Gastrocnemius medialis (tissue), 4 donors: ENCODE results near the gene MCFD2. TPM values are rescaled to one million over a fixed set of nuclear protein-coding genes. Genes with fewer than 3 reads are reported as not detected.
A peak's percentile ranks its signal among the peaks of the same experiment; 100 is the strongest.

Experiments
- ATAC-seq, 2 donors: fragments of 150-250 bp; one replicate each; pipeline ENCODE4 v1.9.1; 2016
- DNase-seq, 2 donors: peaks; one replicate each; pipeline ENCODE4 v3.0.0-alpha.2; 2019
- H3K27ac ChIP-seq, 4 donors: fragments of 200-600 bp; sonication (generic); 1 replicate in 1 of 4; 2 replicates in 3 of 4; pipeline ENCODE4 v1.5.1; 2016 to 2018; ENCODE audit warnings: mild to moderate bottlenecking in 2 of 4, moderate library complexity in 1 of 4
- H3K27me3 ChIP-seq, 3 donors: fragments of 200-600 bp; sonication (generic) in 2 of 3; 1 replicate in 1 of 3; 2 replicates in 2 of 3; pipeline versions ENCODE4 v1.5.1 to v1.6.0; 2016 to 2019; ENCODE audit warnings: mild to moderate bottlenecking in 1 of 3, moderate library complexity in 1 of 3
- H3K36me3 ChIP-seq, 2 donors: fragments of 200-600 bp; sonication (generic) in 1 of 2; one replicate each; pipeline ENCODE4 v1.5.1; 2017 to 2018
- H3K4me1 ChIP-seq, 2 donors: fragments of 200-600 bp; sonication (generic) in 1 of 2; one replicate each; pipeline ENCODE4 v1.5.1; 2016 to 2017; ENCODE audit warnings: mild to moderate bottlenecking in 2 of 2
- H3K4me3 ChIP-seq, 4 donors: fragments of 200-600 bp; sonication (generic) in 3 of 4; 1 replicate in 1 of 4; 2 replicates in 3 of 4; pipeline ENCODE4 v1.5.1; 2016 to 2019; ENCODE audit warnings: mild to moderate bottlenecking in 2 of 4
- H3K9me3 ChIP-seq, 3 donors: fragments of 200-600 bp; sonication (generic) in 2 of 3; 1 replicate in 1 of 3; 2 replicates in 2 of 3; pipeline ENCODE4 v1.5.1; 2016 to 2019
- POLR2A ChIP-seq, 2 donors: fragments of 450-650 bp; IDR thresholded peaks; one replicate each; pipeline ENCODE4 v1.6.1; 2017; ENCODE audit warnings: antibody characterized with exemption in 2 of 2, mild to moderate bottlenecking in 2 of 2, moderate library complexity in 2 of 2
- in situ Hi-C, 4 donors: fragments of 200-750 bp; cut with MboI; loops; one replicate each; pipeline versions ENCODE4 v1.15.0 to v1.8.0; 2017; ENCODE audit warnings: low sequenced_read_pairs in 4 of 4
- intact Hi-C: fragments of 100-400 bp; cut with DNase I; formaldehyde crosslinking; loops from one replicate; pipeline ENCODE4 v1.15.1; 2023; ENCODE audit warnings: low total_unique reads
- total RNA-seq, 4 donors: library from RNA; depleted of rRNA; stranded (reverse); fragments of >200 nt; gene quantifications; one replicate each; pipeline versions ENCODE4 v1.1.0 to v1.2.3, GENCODE V29; 2016
- TF ChIP-seq, protein P1 (sequence below), 5 experiments: fragments of 450-650 bp in 3 of 5; fragments of 200-600 bp in 2 of 5; sonication (generic) in 2 of 5; IDR thresholded peaks in 4 of 5; conservative IDR thresholded peaks in 1 of 5; 1 replicate in 4 of 5; 2 replicates in 1 of 5; pipeline ENCODE4 v1.5.1; 2016 to 2019; ENCODE audit warnings: antibody characterized with exemption in 5 of 5, mild to moderate bottlenecking in 3 of 5, moderate library complexity in 3 of 5

The MCFD2 gene
- total RNA-seq, 4 donors from 2014 or later: 87.9 to 182 (median 106) TPM

DNA sequence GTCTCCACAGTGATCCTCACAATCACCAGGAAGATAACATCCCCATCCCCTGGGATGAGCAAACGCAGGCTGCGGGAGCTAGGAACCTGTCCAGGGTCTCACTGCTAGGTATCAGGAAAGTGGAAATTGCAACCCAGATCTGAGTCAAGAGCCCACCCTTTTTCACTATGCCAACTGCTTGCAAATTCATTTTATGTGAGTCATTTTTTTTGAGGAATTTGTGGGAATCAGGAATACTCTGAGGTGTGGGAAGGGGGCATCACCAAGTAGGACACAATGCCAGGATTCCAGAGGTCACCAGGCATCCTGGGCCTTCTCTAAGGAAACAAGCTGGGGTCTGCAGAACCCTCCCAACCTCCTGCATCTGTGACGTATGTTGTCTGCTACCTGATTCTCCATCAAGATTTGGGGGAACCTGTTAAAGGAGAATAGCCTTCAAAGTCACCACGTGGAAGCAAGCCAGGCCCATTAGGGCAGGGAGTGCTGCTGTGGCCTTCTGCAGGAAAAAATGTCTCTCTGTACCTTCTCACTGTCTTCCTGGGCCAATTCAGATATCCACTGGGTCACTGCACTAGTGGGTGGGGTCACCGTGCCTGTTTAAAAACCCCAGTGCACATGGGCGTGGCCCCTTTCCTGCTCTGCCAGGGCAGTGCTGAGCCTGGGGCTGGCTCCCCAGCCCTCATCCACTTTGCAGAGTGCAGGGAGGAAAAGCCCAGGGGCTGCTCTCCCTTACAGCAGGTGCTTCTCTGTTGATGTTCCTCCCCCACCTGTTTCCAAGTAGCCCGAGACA lies 50.2 kb downstream of the MCFD2 start:
- H3K27me3 ChIP-seq: no peaks in the 10 kb centered on the region
- no peaks in the 10 kb centered on the region for H3K9me3 ChIP-seq
- in situ Hi-C loops: no loop called here
- H3K4me1 ChIP-seq: peaks cover 0 to 6% of the 10 kb centered on the region in 2 donors
- TF ChIP-seq, protein P1, sequence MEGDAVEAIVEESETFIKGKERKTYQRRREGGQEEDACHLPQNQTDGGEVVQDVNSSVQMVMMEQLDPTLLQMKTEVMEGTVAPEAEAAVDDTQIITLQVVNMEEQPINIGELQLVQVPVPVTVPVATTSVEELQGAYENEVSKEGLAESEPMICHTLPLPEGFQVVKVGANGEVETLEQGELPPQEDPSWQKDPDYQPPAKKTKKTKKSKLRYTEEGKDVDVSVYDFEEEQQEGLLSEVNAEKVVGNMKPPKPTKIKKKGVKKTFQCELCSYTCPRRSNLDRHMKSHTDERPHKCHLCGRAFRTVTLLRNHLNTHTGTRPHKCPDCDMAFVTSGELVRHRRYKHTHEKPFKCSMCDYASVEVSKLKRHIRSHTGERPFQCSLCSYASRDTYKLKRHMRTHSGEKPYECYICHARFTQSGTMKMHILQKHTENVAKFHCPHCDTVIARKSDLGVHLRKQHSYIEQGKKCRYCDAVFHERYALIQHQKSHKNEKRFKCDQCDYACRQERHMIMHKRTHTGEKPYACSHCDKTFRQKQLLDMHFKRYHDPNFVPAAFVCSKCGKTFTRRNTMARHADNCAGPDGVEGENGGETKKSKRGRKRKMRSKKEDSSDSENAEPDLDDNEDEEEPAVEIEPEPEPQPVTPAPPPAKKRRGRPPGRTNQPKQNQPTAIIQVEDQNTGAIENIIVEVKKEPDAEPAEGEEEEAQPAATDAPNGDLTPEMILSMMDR (IDR thresholded peaks at IDR 0.05 in 4 of 5, conservative IDR thresholded peaks at IDR 0.05 in 1 of 5): no peak
- TF ChIP-seq POLR2A (IDR thresholded peaks at IDR 0.05): no peak
- DNase-seq: no peak
- H3K36me3 ChIP-seq: no peaks in the 10 kb centered on the region
- H3K27ac ChIP-seq: peak overlapping the region in 1 of 4 donors; percentile 73
- ATAC-seq: no peak
- no peak overlapping the region for H3K4me3 ChIP-seq
- intact Hi-C loops: no loop called here

GRCh38 chr2:46863882-46864281 lies 51.7 kb downstream of the MCFD2 start:
- no peak overlapping the region for H3K4me3 ChIP-seq
- DNase-seq: no peak
- in situ Hi-C loops: no loop called here
- intact Hi-C loops: no loop called here
- H3K4me1 ChIP-seq: peaks cover 0 to 6% of the 10 kb centered on the region in 2 donors
- no peak for ATAC-seq
- H3K36me3 ChIP-seq: no peaks in the 10 kb centered on the region
- H3K27ac ChIP-seq: no peak overlapping the region
- no peaks in the 10 kb centered on the region for H3K9me3 ChIP-seq
- H3K27me3 ChIP-seq: no peaks in the 10 kb centered on the region
- TF ChIP-seq POLR2A (IDR thresholded peaks at IDR 0.05): no peak
- TF ChIP-seq, protein P1 (IDR thresholded peaks at IDR 0.05 in 4 of 5, conservative IDR thresholded peaks at IDR 0.05 in 1 of 5): no peak

DNA sequence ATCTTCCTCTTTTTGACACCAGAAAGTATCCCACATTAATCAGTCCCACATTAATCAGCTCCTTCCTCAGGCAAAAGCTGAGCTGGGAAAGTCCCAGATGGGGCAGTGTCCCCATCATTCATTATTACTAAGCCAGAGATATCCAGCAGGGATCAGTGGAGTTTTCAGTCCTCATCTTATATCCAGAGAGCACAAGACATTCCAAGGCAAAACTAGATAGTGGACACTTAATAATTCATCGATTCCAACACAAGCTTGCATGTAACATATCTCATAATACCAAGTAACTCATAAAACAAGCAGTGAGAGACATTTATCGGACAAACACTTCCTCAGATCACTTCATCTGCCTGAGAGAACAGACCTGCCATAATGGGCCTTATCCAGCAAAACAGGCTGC lies 53.1 kb downstream of the MCFD2 start:
- no peaks in the 10 kb centered on the region for H3K36me3 ChIP-seq
- in situ Hi-C loops: no loop called here
- intact Hi-C loops: no loop called here
- no peaks in the 10 kb centered on the region for H3K9me3 ChIP-seq
- no peak for TF ChIP-seq POLR2A (IDR thresholded peaks at IDR 0.05)
- TF ChIP-seq, protein P1 (IDR thresholded peaks at IDR 0.05 in 4 of 5, conservative IDR thresholded peaks at IDR 0.05 in 1 of 5): no peak
- H3K4me1 ChIP-seq: peaks cover 0 to 6% of the 10 kb centered on the region in 2 donors
- DNase-seq: no peak
- H3K4me3 ChIP-seq: no peak overlapping the region
- no peak overlapping the region for H3K27ac ChIP-seq
- no peak for ATAC-seq
- H3K27me3 ChIP-seq: no peaks in the 10 kb centered on the region

DNA sequence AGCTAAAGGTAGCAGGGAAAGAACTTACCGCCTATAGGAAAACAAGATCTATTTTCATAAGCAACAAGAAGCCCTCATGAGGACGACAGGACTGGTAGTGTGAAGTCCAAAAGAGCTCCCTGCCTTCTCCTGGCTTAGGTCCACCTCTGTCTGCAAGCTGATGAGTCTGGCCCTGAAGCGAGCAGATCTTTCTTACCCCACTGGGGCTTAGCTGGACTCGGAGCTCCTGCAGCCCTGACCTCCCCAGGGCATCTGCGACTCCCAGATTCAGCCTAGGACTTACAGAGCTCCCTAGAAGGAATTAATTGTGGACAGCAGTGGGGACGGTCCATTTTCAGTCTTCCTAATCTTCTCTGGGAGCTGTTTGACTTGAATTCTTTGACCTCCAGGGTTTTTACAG lies 53.7 kb downstream of the MCFD2 start:
- Histone ChIP-seq H3K27ac (no peak overlapping the region), H3K4me3 (no peak overlapping the region), H3K4me1 (peaks cover 0 to 6% of the 10 kb centered on the region in 2 donors), H3K36me3 (no peaks in the 10 kb centered on the region), H3K9me3 (no peaks in the 10 kb centered on the region), H3K27me3 (no peaks in the 10 kb centered on the region)
- no peak for ATAC-seq
- in situ Hi-C loops: no loop called here
- TF ChIP-seq, protein P1 (IDR thresholded peaks at IDR 0.05 in 4 of 5, conservative IDR thresholded peaks at IDR 0.05 in 1 of 5): no peak
- no peak for TF ChIP-seq POLR2A (IDR thresholded peaks at IDR 0.05)
- no peak for DNase-seq
- intact Hi-C loops: no loop called here
